H9 (cell line): ENCODE results near the gene ANGEL2. TPM values are rescaled to one million over a fixed set of nuclear protein-coding genes. Genes with fewer than 3 reads are reported as not detected.
A peak's percentile ranks its signal among the peaks of the same experiment; 100 is the strongest.

Source experiments
- DNase-seq: peaks from one replicate; pipeline ENCODE4 v3.0.0-alpha.2; 2017
- H2AFZ ChIP-seq: one replicate; pipeline ENCODE4 v1.6.1; 2013; ENCODE audit warnings: mild to moderate bottlenecking, low read length, control low read depth, moderate library complexity
- H2AK5ac ChIP-seq: 2 replicates; pipeline ENCODE4 v1.6.1; 2013; ENCODE audit warnings: low read length, control low read depth, mixed read lengths; ENCODE audit not compliant: insufficient read length
- H2BK120ac ChIP-seq: one replicate; pipeline ENCODE4 v1.6.1; 2013; ENCODE audit warnings: low read depth, mild to moderate bottlenecking, low read length, control low read depth, inconsistent platforms; ENCODE audit not compliant: poor library complexity, severe bottlenecking
- H2BK12ac ChIP-seq: 2 replicates; pipeline ENCODE4 v1.6.1; 2013; ENCODE audit warnings: low read length, control low read depth, mixed read lengths, low read depth; ENCODE audit not compliant: insufficient read length
- H2BK15ac ChIP-seq: 2 replicates; pipeline ENCODE4 v1.6.1; 2013; ENCODE audit warnings: low read depth, low read length, control low read depth
- H2BK20ac ChIP-seq: one replicate; pipeline ENCODE4 v1.6.1; 2013; ENCODE audit warnings: low read depth, mild to moderate bottlenecking, low read length, control low read depth, inconsistent platforms; ENCODE audit not compliant: poor library complexity, severe bottlenecking
- H2BK5ac ChIP-seq: 2 replicates; pipeline ENCODE4 v1.6.1; 2013; ENCODE audit warnings: low read length, control low read depth, mixed read lengths; ENCODE audit not compliant: insufficient read length
- H3K14ac ChIP-seq: 2 replicates; pipeline ENCODE4 v1.6.1; 2013; ENCODE audit warnings: low read length, control low read depth; ENCODE audit not compliant: insufficient read depth
- H3K18ac ChIP-seq: 2 replicates; pipeline ENCODE4 v1.6.1; 2013; ENCODE audit warnings: low read depth, mild to moderate bottlenecking, mixed read lengths, low read length, control low read depth; ENCODE audit not compliant: insufficient read length
- H3K23ac ChIP-seq: 2 replicates; pipeline ENCODE4 v1.6.1; 2013; ENCODE audit warnings: low read length, control low read depth, mixed read lengths, low read depth; ENCODE audit not compliant: insufficient read length
- H3K23me2 ChIP-seq: 2 replicates; pipeline ENCODE4 v1.6.1; 2013; ENCODE audit warnings: low read depth, mild to moderate bottlenecking, mixed read lengths, low read length, control low read depth; ENCODE audit not compliant: insufficient read length, poor library complexity, severe bottlenecking
- H3K27ac ChIP-seq: 2 replicates; pipeline ENCODE4 v1.5.1; 2013; ENCODE audit warnings: low read length, control low read depth, mixed read lengths, low read depth; ENCODE audit not compliant: insufficient read length
- H3K27me3 ChIP-seq: 2 replicates; pipeline ENCODE4 v1.6.1; 2013; ENCODE audit warnings: low read length, control low read depth, inconsistent platforms; ENCODE audit not compliant: insufficient read depth
- H3K4ac ChIP-seq: 2 replicates; pipeline ENCODE4 v1.6.1; 2013; ENCODE audit warnings: low read depth, mild to moderate bottlenecking, control low read depth, inconsistent platforms, low read length, moderate library complexity
- H3K4me1 ChIP-seq: 2 replicates; pipeline ENCODE4 v1.6.1; 2013; ENCODE audit warnings: low read length, control low read depth, inconsistent platforms; ENCODE audit not compliant: insufficient read depth
- H3K4me2 ChIP-seq: 2 replicates; pipeline ENCODE4 v1.6.1; 2013; ENCODE audit warnings: low read length, control low read depth, mixed read lengths; ENCODE audit not compliant: insufficient read length, insufficient read depth
- H3K56ac ChIP-seq: 2 replicates; pipeline ENCODE4 v1.6.1; 2013; ENCODE audit warnings: low read depth, mild to moderate bottlenecking, mixed read lengths, low read length, control low read depth; ENCODE audit not compliant: insufficient read length
- H3K79me1 ChIP-seq: 2 replicates; pipeline ENCODE4 v1.6.1; 2013; ENCODE audit warnings: low read depth, mild to moderate bottlenecking, moderate library complexity, low read length, control low read depth, inconsistent platforms; ENCODE audit not compliant: insufficient read depth, poor library complexity, severe bottlenecking
- H3K79me2 ChIP-seq: 2 replicates; pipeline ENCODE4 v1.6.1; 2013; ENCODE audit warnings: low read length, control low read depth, inconsistent platforms; ENCODE audit not compliant: insufficient read depth
- H3K9ac ChIP-seq: 2 replicates; pipeline ENCODE4 v1.6.1; 2013; ENCODE audit warnings: low read length, control low read depth, mixed read lengths; ENCODE audit not compliant: insufficient read length; ENCODE audit errors: extremely low read depth
- H3K9me3 ChIP-seq: one replicate; pipeline ENCODE4 v1.6.1; 2013; ENCODE audit warnings: low read depth, low read length, inconsistent platforms; ENCODE audit not compliant: control insufficient read depth
- H3T11ph ChIP-seq: one replicate; pipeline ENCODE4 v1.6.1; 2013; ENCODE audit warnings: mild to moderate bottlenecking, low read length, control low read depth, inconsistent platforms
- H4K20me1 ChIP-seq: one replicate; pipeline ENCODE4 v1.6.1; 2013; ENCODE audit not compliant: control insufficient read depth, insufficient read length, insufficient read depth
- H4K5ac ChIP-seq: 2 replicates; pipeline ENCODE4 v1.6.1; 2013; ENCODE audit warnings: low read depth, mild to moderate bottlenecking, mixed read lengths, low read length, control low read depth; ENCODE audit not compliant: insufficient read length
- H4K8ac ChIP-seq: replicated peaks from 2 replicates; pipeline ENCODE4 v1.6.1; 2013; ENCODE audit warnings: low read length, control low read depth, mixed read lengths, low read depth; ENCODE audit not compliant: insufficient read length
- H4K91ac ChIP-seq: 2 replicates; pipeline ENCODE4 v1.6.1; 2013; ENCODE audit warnings: low read depth, mild to moderate bottlenecking, moderate library complexity, mixed read lengths, low read length, control low read depth; ENCODE audit not compliant: insufficient read length
- H3K27ac Mint-ChIP-seq, 3 experiments: 2 replicates in 2 of 3; 3 replicates in 1 of 3; pipeline ENCODE4 v1.8.0; 2020 to 2021; ENCODE audit warnings: mixed read lengths in 3 of 3, mild to moderate bottlenecking in 1 of 3, moderate library complexity in 1 of 3
- H3K27me3 Mint-ChIP-seq: 2 replicates; pipeline ENCODE4 v1.8.0; 2021; ENCODE audit warnings: low read depth, mild to moderate bottlenecking, moderate library complexity, mixed read lengths
- H3K36me3 Mint-ChIP-seq, 3 experiments: 2 replicates in 2 of 3; 3 replicates in 1 of 3; pipeline ENCODE4 v1.8.0; 2020 to 2021; ENCODE audit warnings: low read depth in 3 of 3, mixed read lengths in 3 of 3; ENCODE audit not compliant: insufficient read depth in 1 of 3
- H3K4me1 Mint-ChIP-seq, 2 experiments: 2 replicates each; pipeline ENCODE4 v1.8.0; 2020; ENCODE audit warnings: mixed read lengths in 2 of 2
- H3K4me3 Mint-ChIP-seq, 2 experiments: 2 replicates in 1 of 2; 3 replicates in 1 of 2; pipeline ENCODE4 v1.8.0; 2020 to 2021; ENCODE audit warnings: mild to moderate bottlenecking in 2 of 2, mixed read lengths in 2 of 2, moderate library complexity in 1 of 2
- H3K9me3 Mint-ChIP-seq, 2 experiments: 2 replicates in 1 of 2; 3 replicates in 1 of 2; pipeline ENCODE4 v1.8.0; 2020; ENCODE audit warnings: mild to moderate bottlenecking in 2 of 2, mixed read lengths in 2 of 2, moderate library complexity in 1 of 2
- CTCF ChIP-seq: fragments of 200-600 bp; sonication (generic); conservative IDR thresholded peaks from 3 replicates; pipeline ENCODE4 v1.8.0; 2021; ENCODE audit warnings: antibody characterized with exemption, mild to moderate bottlenecking
- WGBS: extraction: QIAGEN DNeasy Blood & Tissue Kit; methylation state at CpG from one replicate; pipeline ENCODE4 v1.1.7; 2013; ENCODE audit warnings: missing lambda C conversion rate, low lambda C conversion rate, mixed read lengths; ENCODE audit not compliant: insufficient read length; ENCODE audit errors: extremely low coverage; 5-methylcytosine and 5-hydroxymethylcytosine counted together
- total RNA-seq: library from RNA; stranded (reverse); gene quantifications from 2 replicates; pipeline ENCODE4 v1.2.1, GENCODE V29; 2021

Gene ANGEL2
- total RNA-seq, 1 experiment from 2014 or later, result 47.8 TPM

GRCh38 chr1:212951126-212951946 is 64.3 kb downstream of the ANGEL2 start:
- H3K4ac ChIP-seq, result no peak overlapping the region
- H4K8ac ChIP-seq, result no peak overlapping the region
- H3K23ac ChIP-seq, result no peak overlapping the region
- H2AK5ac ChIP-seq, result no peak overlapping the region
- peaks cover 8 to 9% of the 10 kb centered on the region in 2 experiments; a peak in 4 of 5 replicates for H3K9me3 Mint-ChIP-seq
- H3K9me3 ChIP-seq, result no peaks in the 10 kb centered on the region
- peaks cover 7% of the 10 kb centered on the region for H3K79me1 ChIP-seq
- H3T11ph ChIP-seq, result no peak overlapping the region
- no peak overlapping the region for H3K27ac ChIP-seq
- peaks cover 11% of the 10 kb centered on the region; the same call in 1 of the 2 replicates for H3K79me2 ChIP-seq
- WGBS, result no CpG with 5 or more reads among the region's 72 CpGs
- H3K27ac Mint-ChIP-seq, result peak overlapping the region in 1 of 3 experiments; percentile 34; a peak in 1 of 7 replicates
- DNase-seq, result no peak
- no peak overlapping the region for H2BK120ac ChIP-seq
- H2BK20ac ChIP-seq, result no peak overlapping the region
- H3K4me3 Mint-ChIP-seq, result peak overlapping the region; percentile 82 to 93
- no peak overlapping the region for H4K5ac ChIP-seq
- H3K4me1 ChIP-seq, result peaks cover 5% of the 10 kb centered on the region; the same call in 1 of the 2 replicates
- H3K14ac ChIP-seq, result peak overlapping the region; percentile 60; the same call in 1 of the 2 replicates
- H3K18ac ChIP-seq, result no peak overlapping the region
- no peaks in the 10 kb centered on the region for H3K27me3 ChIP-seq
- H2AFZ ChIP-seq, result no peak overlapping the region
- peaks cover 49 to 54% of the 10 kb centered on the region in 2 experiments for H3K4me1 Mint-ChIP-seq
- no peak overlapping the region for H3K56ac ChIP-seq
- no peak overlapping the region for H2BK5ac ChIP-seq
- TF ChIP-seq CTCF, result no peak
- no peak overlapping the region for H2BK12ac ChIP-seq
- no peak overlapping the region for H4K91ac ChIP-seq
- H4K20me1 ChIP-seq, result no peaks in the 10 kb centered on the region
- H3K4me2 ChIP-seq, result peak overlapping the region; percentile 49
- H2BK15ac ChIP-seq, result no peak overlapping the region
- peak overlapping the region; percentile 77 for H3K9ac ChIP-seq
- H3K23me2 ChIP-seq, result peaks cover 14% of the 10 kb centered on the region
- H3K36me3 Mint-ChIP-seq, result peaks cover 40 to 50% (median 42%) of the 10 kb centered on the region in 3 experiments
- H3K27me3 Mint-ChIP-seq, result peaks cover 21% of the 10 kb centered on the region
